Measurements from ENCODE around the gene LRRIQ1.
"Not testable (repeated sequence)": the region's sequence is repeated elsewhere in the genome, so short reads cannot be mapped to it uniquely, and the experiment has no call there.

The LRRIQ1 gene

DNA sequence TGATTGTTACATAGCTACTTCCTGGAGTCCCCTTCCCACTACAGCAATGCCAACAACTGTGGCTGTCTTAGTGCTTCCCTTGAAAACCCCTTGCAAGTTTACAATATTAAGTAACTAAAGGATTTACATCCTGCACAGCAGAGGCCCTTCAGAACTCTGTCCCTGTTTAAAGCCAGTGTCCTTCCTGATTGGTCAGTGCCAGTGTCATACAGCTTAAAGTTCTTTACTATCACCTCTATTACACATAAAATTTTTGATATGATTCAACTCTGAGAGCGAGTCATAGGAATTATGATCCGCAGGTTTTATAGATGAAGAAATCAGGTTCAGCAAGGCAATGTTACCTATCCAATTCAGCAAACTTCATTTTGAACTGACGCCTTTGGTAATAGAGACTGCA is 152.5 kb downstream of the LRRIQ1 start:
- H3K27ac ChIP-seq = no peak overlapping the region
- CTCF ChIA-PET = no interaction called here
- no peak for DNase-seq (ENCODE audit: low spot score)
- POLR2A ChIA-PET (ENCODE audit: low non-redundant PET) = no interaction called here
- TF ChIP-seq, protein P1, sequence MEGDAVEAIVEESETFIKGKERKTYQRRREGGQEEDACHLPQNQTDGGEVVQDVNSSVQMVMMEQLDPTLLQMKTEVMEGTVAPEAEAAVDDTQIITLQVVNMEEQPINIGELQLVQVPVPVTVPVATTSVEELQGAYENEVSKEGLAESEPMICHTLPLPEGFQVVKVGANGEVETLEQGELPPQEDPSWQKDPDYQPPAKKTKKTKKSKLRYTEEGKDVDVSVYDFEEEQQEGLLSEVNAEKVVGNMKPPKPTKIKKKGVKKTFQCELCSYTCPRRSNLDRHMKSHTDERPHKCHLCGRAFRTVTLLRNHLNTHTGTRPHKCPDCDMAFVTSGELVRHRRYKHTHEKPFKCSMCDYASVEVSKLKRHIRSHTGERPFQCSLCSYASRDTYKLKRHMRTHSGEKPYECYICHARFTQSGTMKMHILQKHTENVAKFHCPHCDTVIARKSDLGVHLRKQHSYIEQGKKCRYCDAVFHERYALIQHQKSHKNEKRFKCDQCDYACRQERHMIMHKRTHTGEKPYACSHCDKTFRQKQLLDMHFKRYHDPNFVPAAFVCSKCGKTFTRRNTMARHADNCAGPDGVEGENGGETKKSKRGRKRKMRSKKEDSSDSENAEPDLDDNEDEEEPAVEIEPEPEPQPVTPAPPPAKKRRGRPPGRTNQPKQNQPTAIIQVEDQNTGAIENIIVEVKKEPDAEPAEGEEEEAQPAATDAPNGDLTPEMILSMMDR (conservative IDR thresholded peaks at IDR 0.05; ENCODE audit: low read depth) = no peak

DNA sequence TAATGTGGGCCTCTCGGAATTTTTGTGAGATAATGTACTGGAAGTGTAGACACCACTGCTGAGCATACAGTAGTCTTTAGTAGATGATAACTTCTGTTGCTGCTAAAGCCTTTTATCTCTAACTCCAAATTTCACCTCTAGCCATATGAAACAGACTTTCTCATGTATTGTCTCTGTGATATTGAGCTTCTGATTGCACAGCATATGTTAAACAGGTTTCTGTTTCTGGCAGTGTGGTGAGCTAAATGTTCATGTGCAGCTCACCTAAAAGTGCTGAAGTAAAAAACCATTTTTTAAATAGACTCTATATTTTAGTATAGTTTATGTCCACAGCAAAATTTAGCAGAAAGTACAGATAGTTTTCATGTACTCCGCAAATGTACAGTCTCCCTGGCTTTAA is 154.6 kb downstream of the LRRIQ1 start:
- CTCF ChIA-PET = no interaction called here
- TF ChIP-seq, protein P1 (conservative IDR thresholded peaks at IDR 0.05; ENCODE audit: low read depth) = no peak
- POLR2A ChIA-PET (ENCODE audit: low non-redundant PET) = no interaction called here
- DNase-seq (ENCODE audit: low spot score) = no peak
- H3K27ac ChIP-seq = no peak overlapping the region

DNA sequence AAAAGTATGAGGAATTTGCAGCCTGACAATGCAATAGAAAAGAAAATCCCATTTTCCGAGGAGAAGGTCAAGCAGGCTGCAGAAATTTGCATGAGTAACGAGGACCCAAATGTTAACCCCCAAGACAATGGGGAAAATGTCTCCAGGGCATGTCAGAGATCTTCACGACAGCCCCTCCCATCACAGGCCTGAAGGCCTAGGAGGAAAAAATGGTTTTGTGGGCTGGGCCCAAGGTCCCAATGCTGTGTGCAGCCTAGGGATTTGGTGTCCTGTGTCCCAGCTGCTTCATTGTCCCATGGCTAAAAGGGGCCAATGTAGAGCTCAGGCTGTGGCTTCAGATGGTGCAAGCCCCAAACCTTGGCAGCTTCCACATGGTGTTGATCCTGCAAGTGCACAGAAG is 167.7 kb downstream of the LRRIQ1 start:
- POLR2A ChIA-PET (ENCODE audit: low non-redundant PET); H3K27ac ChIP-seq; DNase-seq (ENCODE audit: low spot score): not testable (repeated sequence)
- CTCF ChIA-PET = interaction anchor here (0.5 kb wide), 1 partner anchor 128 kb away, joined by 3 read pairs; no protein-coding TSS in a partner anchor

DNA sequence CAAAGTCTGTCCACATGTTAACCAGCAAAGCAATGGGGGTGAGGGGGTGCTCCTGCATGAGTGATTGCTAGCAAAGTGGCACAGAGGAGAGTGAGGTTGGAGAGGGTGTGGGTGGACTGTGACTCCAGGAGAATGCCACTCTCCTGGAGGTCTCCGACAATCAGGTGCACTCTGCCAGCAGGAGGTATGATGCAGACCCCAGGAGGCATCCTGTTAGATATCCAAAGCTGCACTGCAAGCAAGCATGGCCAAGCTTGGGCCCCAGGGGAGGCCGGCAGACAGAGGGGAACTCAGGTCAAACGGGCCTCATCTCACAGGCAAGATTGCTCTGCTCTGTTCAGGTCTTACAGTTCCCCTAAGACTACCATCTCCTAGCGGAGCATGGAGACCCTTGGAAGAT is 170.4 kb downstream of the LRRIQ1 start:
- CTCF ChIA-PET = no interaction called here

DNA sequence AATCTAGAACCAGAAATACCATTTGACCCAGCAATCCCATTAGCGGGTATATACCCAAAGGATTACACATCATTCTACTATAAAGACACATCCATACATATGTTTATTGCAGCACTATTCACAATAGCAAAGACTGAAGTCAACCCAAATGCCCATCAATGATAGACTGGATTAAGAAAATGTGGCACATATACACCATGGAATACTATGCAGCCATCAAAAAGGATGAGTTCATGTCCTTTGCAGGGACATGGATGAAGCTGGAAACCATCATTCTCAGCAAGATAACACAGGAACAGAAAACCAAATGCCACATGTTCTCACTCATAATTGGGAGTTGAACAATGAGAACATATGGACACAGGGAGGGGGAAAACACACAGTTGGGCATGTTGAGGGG is 188.2 kb downstream of the LRRIQ1 start:
- CTCF ChIA-PET; H3K27ac ChIP-seq; POLR2A ChIA-PET (ENCODE audit: low non-redundant PET): not testable (repeated sequence)

More for the DNA sequence above, 170.4 kb downstream of the LRRIQ1 start:
- TF ChIP-seq, protein P1 (conservative IDR thresholded peaks at IDR 0.05; ENCODE audit: low read depth) = no peak
- no peak overlapping the region for H3K27ac ChIP-seq
- POLR2A ChIA-PET (ENCODE audit: low non-redundant PET) = no interaction called here
- no peak for DNase-seq (ENCODE audit: low spot score)

DNA sequence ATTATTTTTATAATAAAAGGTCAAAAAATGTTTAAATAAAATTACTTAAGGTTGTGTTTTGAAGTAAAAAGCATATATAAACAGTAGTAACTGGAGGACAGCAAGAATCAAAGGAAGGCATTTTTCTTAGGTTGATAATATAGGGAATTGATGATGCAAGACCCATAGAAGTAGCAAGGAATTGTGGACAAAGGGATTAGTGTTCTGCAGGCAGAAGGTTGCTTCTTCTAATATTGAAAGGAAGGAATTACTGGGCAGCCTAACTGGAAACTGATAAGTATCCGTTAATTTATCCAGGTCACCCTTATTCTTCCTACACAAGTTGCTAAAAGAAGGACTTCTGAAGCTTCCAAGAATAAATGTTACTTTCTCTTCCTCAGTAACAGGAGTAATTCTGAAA is 189.3 kb downstream of the LRRIQ1 start:
- TF ChIP-seq, protein P1 (conservative IDR thresholded peaks at IDR 0.05; ENCODE audit: low read depth) = no peak
- H3K27ac ChIP-seq = no peak overlapping the region
- POLR2A ChIA-PET (ENCODE audit: low non-redundant PET) = no interaction called here
- no peak for DNase-seq (ENCODE audit: low spot score)
- CTCF ChIA-PET = no interaction called here

More for the DNA sequence above, 188.2 kb downstream of the LRRIQ1 start:
- DNase-seq (ENCODE audit: low spot score) = not testable (repeated sequence)

DNA sequence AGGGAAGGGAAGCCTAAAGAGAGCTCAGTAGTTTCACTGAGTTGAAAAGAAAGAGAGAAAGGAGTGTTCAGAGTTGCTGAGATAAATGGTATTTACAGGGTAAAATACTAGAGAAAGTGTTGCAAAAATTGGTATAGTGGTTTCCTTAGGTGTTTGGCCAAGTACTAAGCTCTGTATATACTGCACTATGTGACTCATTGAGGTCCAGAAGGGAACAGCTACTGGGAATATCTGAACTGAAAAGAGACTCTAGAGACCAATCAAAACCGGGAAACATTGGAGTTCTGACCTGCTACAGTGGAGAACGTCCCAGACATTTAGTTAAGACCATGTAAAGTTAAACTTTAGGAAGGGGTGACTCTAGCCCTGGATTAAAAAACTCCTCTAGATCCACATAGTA is 201.2 kb downstream of the LRRIQ1 start:
- TF ChIP-seq, protein P1 (conservative IDR thresholded peaks at IDR 0.05; ENCODE audit: low read depth) = no peak
- ChIA-PET POLR2A (ENCODE audit: low non-redundant PET) (no interaction called here), CTCF (no interaction called here)
- DNase-seq (ENCODE audit: low spot score) = no peak
- H3K27ac ChIP-seq = no peak overlapping the region

DNA sequence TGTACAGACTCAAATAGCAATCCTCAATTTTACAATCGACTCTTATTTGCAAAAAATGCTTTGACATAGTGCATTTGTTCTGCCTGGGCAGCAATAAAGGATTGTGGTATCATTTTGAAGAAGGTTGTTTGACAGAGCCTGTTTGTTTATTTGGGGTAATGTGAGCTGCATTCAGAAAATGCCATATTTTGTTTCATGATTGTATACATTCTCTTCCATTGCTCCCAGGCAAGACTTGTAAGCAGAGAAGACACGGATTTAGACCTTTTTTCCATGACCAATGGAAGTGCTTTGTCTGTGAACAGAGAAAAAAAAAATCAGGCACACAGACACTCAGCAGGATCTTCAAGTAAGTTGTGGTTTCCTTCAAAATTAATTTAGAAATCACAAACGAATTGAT is 208.4 kb downstream of the LRRIQ1 start:
- H3K27ac ChIP-seq = no peak overlapping the region
- ChIA-PET CTCF (no interaction called here), POLR2A (ENCODE audit: low non-redundant PET) (no interaction called here)
- DNase-seq (ENCODE audit: low spot score) = no peak
- TF ChIP-seq, protein P1 (conservative IDR thresholded peaks at IDR 0.05; ENCODE audit: low read depth) = no peak

Data from RWPE1 (cell line).